Islet precursor cell (in vitro differentiated cells): ENCODE measurements around the gene TRDN.
"Not testable (repeated sequence)": the region's sequence is repeated elsewhere in the genome, so short reads cannot be mapped to it uniquely, and the experiment has no call there.

Experiments
- DNase-seq: peaks from one replicate; pipeline ENCODE4 v3.0.0-alpha.2; 2018

TRDN gene

GRCh38 chr6:123629258-123629941, 7.3 kb downstream of the TRDN start:
- no peak for DNase-seq

- DNase-seq = no peak
These were observed 11.1 kb downstream of the TRDN start for GRCh38 chr6:123625696-123626095.

- DNase-seq = no peak
These were observed 14.0 kb downstream of the TRDN start for GRCh38 chr6:123622780-123623179.

- peak; percentile 67 for DNase-seq
These were observed 17.6 kb downstream of the TRDN start for GRCh38 chr6:123619156-123619555.

- no peak for DNase-seq
These were observed 19.8 kb downstream of the TRDN start for GRCh38 chr6:123616942-123617341.

- no peak for DNase-seq
These were observed 20.7 kb downstream of the TRDN start for GRCh38 chr6:123616016-123616415.

GRCh38 chr6:123610779-123611178, 26.0 kb downstream of the TRDN start:
- no peak for DNase-seq

GRCh38 chr6:123604067-123604466, 32.7 kb downstream of the TRDN start:
- DNase-seq = peak; percentile 59

GRCh38 chr6:123598011-123598410, 38.7 kb downstream of the TRDN start:
- DNase-seq = no peak

- DNase-seq = no peak
These were observed 42.0 kb downstream of the TRDN start for GRCh38 chr6:123594776-123595175.

- no peak for DNase-seq
These were observed 44.3 kb downstream of the TRDN start for GRCh38 chr6:123592426-123592825.

GRCh38 chr6:123589973-123590372, 46.8 kb downstream of the TRDN start:
- DNase-seq = no peak

GRCh38 chr6:123589317-123589716, 47.4 kb downstream of the TRDN start:
- DNase-seq = no peak

- DNase-seq = no peak
These were observed 48.2 kb downstream of the TRDN start for GRCh38 chr6:123588546-123588895.

- no peak for DNase-seq
These were observed 48.8 kb downstream of the TRDN start for GRCh38 chr6:123587838-123588545.

GRCh38 chr6:123587407-123587806, 49.3 kb downstream of the TRDN start:
- DNase-seq = not testable (repeated sequence)

GRCh38 chr6:123580331-123580730, 56.4 kb downstream of the TRDN start:
- DNase-seq = no peak

GRCh38 chr6:123575188-123575587, 61.6 kb downstream of the TRDN start:
- DNase-seq = no peak

GRCh38 chr6:123570813-123571684, 65.7 kb downstream of the TRDN start:
- DNase-seq = no peak

- no peak for DNase-seq
These were observed 67.2 kb downstream of the TRDN start for GRCh38 chr6:123569575-123569974.

GRCh38 chr6:123565529-123565928, 71.2 kb downstream of the TRDN start:
- no peak for DNase-seq

GRCh38 chr6:123564361-123564760, 72.4 kb downstream of the TRDN start:
- no peak for DNase-seq

GRCh38 chr6:123562677-123563076, 74.1 kb downstream of the TRDN start:
- DNase-seq = no peak

- no peak for DNase-seq
These were observed 74.5 kb downstream of the TRDN start for GRCh38 chr6:123562264-123562663.
